Lower leg skin (tissue), 3 donors: Measurements from ENCODE around the gene NUP62.

ENCODE experiments used
- CTCF ChIP-seq, 3 donors: fragments of 450-650 bp; IDR thresholded peaks; one replicate each; pipeline ENCODE4 v1.5.1; 2016; ENCODE audit warnings: antibody characterized with exemption in 3 of 3, mild to moderate bottlenecking in 3 of 3, moderate library complexity in 2 of 3
- POLR2A ChIP-seq, 2 donors: fragments of 450-650 bp; IDR thresholded peaks; one replicate each; pipeline ENCODE4 v1.6.1; 2016 to 2017; ENCODE audit warnings: antibody characterized with exemption in 2 of 2, mild to moderate bottlenecking in 1 of 2, moderate library complexity in 1 of 2

GRCh38 chr19:49892716-49893115, 36.6 kb downstream of the NUP62 start:
- TF ChIP-seq CTCF (IDR thresholded peaks at IDR 0.05) (no peak), POLR2A (IDR thresholded peaks at IDR 0.05) (no peak)
